Tongue (tissue), 2 donors: ENCODE data around the gene TSPAN32. TPM values are rescaled to one million over a fixed set of nuclear protein-coding genes. Genes with fewer than 3 reads are reported as not detected.
A peak's percentile ranks its signal among the peaks of the same experiment; 100 is the strongest.

Experiments used
- DNase-seq: peaks from one replicate; pipeline ENCODE4 v3.0.0-alpha.2; 2015
- total RNA-seq: library from RNA; depleted of rRNA; stranded (reverse); fragments of >200 nt; gene quantifications from one replicate; pipeline ENCODE4 v1.2.3, GENCODE V29; 2014

TSPAN32 gene
- total RNA-seq, 1 donor from 2014 or later: 2.1 TPM

- no peak for DNase-seq
Observed at GRCh38 chr11:2304506-2305139, 2.8 kb downstream of the TSPAN32 start.

GRCh38 chr11:2305140-2305778 lies 3.4 kb downstream of the TSPAN32 start:
- peak; percentile 86 for DNase-seq

- DNase-seq: peak; percentile 93
Observed at GRCh38 chr11:2305788-2306451, 4.1 kb downstream of the TSPAN32 start.

GRCh38 chr11:2306452-2306823 lies 4.6 kb downstream of the TSPAN32 start:
- peak; percentile 92 for DNase-seq

- DNase-seq: no peak
Observed at GRCh38 chr11:2306877-2307500, 5.2 kb downstream of the TSPAN32 start.

GRCh38 chr11:2307501-2308331 lies 5.9 kb downstream of the TSPAN32 start:
- DNase-seq: no peak

- DNase-seq: no peak
Observed at GRCh38 chr11:2308713-2309112, 6.9 kb downstream of the TSPAN32 start.

- no peak for DNase-seq
Observed at GRCh38 chr11:2309251-2310072, 7.6 kb downstream of the TSPAN32 start.

- no peak for DNase-seq
Observed at GRCh38 chr11:2310073-2310785, 8.4 kb downstream of the TSPAN32 start.

GRCh38 chr11:2310786-2311352 lies 9.1 kb downstream of the TSPAN32 start:
- no peak for DNase-seq

- DNase-seq: no peak
Observed at GRCh38 chr11:2311353-2312133, 9.7 kb downstream of the TSPAN32 start.

GRCh38 chr11:2312232-2313042 lies 10.6 kb downstream of the TSPAN32 start:
- no peak for DNase-seq

- DNase-seq: no peak
Observed at GRCh38 chr11:2313051-2313951, 11.5 kb downstream of the TSPAN32 start.

GRCh38 chr11:2314136-2314524 lies 12.3 kb downstream of the TSPAN32 start:
- DNase-seq: no peak

- peak; percentile 97 for DNase-seq
Observed at GRCh38 chr11:2314525-2315394, 12.9 kb downstream of the TSPAN32 start.

GRCh38 chr11:2315395-2316168 lies 13.8 kb downstream of the TSPAN32 start:
- no peak for DNase-seq
